ENCODE data around the gene SLC22A6.
A peak's percentile ranks its signal among the peaks of the same experiment; 100 is the strongest.

Gene SLC22A6

DNA sequence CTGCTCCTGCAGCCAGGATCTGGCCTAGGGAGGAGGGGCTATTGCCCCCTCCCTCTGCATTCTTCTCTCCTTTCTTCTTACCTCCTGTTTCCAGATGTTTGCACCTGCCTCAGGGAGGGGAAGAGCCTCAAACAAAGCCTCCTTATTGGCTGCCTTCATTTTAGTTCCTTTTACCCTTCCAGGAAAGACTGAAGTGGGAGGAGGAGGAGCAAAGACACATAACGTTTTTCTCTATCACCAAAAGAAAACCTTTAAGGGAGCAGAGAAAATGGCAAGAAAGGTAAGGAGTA lies 50.3 kb downstream of the SLC22A6 start:
- DNase-seq, result peak in 1 of 10 donors; percentile 44
- intact Hi-C loops (cut with DNase I), result no loop called here

DNA sequence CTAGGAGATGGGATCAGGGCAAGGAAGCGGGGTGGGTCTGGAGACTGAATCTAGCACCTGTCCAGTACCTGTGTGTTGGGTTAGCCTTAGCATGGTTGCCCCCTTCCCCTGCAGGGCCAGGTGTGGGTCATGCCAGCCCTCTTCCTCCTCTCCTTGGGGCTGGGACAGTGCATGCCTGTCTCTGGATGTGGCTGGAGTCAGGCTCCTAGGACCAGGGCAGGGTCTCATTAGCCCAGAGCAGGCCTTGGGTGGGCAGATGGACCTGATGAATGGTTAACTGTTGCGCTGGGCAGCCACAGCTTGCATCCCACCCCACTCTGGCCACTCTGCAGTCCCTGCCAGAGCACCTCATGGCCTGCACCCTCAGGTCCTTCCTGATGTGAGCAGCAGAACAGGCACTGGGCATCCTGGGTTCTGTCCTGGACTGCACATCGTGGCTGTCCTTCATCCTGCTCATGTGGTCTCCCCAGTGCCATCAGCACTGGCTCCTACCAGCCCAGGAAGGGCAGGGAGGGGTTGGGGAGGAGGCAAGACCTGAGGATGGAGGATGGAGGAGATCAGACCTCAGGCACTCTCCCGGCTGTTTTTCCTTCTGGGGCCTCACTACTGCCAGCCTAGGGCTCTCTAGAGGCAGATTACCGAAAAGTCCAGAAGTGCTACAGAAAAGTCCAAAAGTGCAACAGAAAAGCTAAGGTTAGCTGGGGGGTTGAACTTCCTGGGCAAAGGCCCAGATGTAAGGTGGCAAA lies 50.8 kb downstream of the SLC22A6 start:
- intact Hi-C loops (cut with DNase I), result no loop called here
- peak in 1 of 10 donors; percentile 47 for DNase-seq

DNA sequence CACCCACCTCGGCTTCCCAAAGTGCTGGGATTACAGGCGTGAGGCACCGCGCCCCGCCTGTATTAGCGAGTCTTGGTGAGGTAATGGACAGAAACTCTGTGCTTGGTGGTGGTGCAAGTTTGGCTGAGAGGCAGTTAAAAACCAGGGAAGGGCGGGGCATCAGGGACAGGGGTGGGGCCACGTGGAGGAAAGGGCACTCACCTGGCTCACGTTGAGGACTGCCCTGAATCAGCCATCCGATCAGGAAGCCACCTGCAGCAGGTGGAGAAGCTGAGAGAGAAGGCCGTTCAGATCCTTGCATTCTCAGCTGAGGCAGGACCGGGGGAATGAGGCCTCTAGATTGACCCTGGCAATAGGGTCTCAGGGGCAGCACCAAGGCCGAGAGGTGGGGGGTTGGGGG lies 51.5 kb downstream of the SLC22A6 start:
- intact Hi-C loops (cut with DNase I), result no loop called here
- peak in 1 of 10 donors; percentile 30 for DNase-seq

DNA sequence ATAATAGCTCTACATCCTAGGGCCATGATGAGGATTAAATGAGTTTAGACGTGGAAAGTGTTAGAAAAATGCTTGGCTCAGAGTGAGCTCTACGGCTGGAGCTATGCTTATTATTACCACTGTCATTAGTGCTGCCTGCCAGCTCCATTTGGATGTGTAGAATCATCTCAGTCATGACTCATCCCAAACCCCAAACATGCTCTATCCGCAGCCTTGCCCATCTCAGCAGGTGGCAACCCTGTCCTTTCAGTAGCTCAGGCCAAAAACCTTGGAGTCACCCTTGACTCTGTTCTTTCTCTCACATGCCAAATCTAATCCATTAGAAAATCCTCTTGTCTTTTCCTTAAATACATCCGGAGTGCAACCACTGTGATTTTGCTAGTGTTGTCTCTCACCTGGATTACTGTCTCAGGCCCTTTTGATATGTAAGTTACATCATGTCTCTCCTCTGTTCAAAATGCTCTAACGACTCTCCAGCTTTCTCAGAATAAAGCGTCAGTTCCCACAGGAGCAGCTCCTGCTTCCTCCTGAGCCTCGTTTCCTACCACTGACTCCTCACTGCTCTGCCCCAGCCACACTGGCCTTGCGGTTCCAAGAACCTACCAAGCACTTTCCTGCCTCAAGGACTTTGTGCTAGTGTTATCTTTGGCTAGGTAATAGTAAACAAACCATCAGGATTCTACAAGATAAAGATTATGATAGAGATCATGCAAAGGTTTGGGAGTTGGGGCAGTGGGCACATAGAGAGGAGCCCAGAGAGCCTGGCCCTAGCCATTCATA lies 53.1 kb downstream of the SLC22A6 start:
- intact Hi-C loops (cut with DNase I), result no loop called here
- DNase-seq, result peak in 1 of 10 donors; percentile 76

DNA sequence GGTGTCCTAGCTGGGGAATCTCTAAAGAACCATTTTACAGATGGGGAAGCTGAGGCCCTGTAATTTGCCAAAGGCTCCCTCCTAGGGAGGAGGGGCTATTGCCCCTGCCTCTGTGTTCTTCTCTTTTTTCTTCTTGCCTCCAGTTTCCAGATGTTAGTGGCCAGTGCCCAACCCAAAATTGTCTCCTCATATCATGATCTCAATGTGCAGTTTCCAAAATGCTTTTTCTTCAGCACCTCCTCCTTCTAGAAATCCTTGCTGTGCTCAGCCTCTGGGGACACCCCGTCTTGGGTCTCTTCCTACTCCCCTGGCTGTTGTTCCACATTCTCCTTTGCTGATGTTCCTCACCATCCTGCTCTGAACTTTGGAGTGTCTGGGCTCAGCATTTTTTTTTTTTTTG lies 54.1 kb downstream of the SLC22A6 start:
- peak in 1 of 10 donors; percentile 15 for DNase-seq
- intact Hi-C loops (cut with DNase I), result no loop called here

DNA sequence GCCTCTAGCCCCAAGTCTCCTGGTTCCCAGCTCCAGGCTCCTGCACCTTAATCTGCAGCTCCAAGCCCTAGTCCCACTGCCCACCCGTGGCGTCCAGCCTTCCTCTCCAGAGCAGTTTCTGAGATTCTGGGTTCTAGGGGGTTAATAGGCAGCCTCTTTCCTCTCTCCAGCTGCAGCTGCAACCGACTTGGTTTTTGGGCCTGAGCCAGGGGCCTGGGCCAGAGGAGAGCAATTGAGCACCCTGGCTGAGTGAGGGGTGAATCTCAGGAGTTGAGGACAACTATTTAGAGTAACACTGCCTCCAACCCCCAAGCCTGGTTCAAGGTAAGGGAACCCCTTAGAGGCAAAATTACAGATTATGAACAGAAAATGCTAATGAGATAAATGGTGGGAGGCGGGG lies 54.6 kb downstream of the SLC22A6 start:
- peak in 1 of 10 donors; percentile 80 for DNase-seq
- intact Hi-C loops (cut with DNase I), result no loop called here

DNA sequence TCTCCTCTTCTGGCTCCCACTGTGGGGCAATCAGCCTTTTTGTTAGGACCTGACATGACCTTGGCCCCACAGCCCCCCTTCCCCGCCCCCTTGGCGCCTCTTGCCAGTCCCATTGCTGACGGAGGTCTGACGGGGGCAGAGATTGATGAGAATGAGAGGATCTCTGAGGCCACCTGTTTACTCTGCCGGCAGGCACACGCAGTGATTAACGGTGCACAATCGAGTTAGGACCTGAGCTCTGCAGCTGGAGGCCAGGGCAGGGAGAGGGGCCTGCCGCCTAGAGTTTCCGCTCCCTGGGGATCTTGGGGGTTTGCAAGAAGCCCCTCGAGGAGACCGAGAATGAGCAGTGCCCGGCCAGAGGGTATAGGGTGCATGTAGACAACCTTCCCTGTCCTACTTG lies 56.8 kb downstream of the SLC22A6 start:
- intact Hi-C loops (cut with DNase I), result no loop called here
- DNase-seq, result peak in 1 of 10 donors; percentile 43

DNA sequence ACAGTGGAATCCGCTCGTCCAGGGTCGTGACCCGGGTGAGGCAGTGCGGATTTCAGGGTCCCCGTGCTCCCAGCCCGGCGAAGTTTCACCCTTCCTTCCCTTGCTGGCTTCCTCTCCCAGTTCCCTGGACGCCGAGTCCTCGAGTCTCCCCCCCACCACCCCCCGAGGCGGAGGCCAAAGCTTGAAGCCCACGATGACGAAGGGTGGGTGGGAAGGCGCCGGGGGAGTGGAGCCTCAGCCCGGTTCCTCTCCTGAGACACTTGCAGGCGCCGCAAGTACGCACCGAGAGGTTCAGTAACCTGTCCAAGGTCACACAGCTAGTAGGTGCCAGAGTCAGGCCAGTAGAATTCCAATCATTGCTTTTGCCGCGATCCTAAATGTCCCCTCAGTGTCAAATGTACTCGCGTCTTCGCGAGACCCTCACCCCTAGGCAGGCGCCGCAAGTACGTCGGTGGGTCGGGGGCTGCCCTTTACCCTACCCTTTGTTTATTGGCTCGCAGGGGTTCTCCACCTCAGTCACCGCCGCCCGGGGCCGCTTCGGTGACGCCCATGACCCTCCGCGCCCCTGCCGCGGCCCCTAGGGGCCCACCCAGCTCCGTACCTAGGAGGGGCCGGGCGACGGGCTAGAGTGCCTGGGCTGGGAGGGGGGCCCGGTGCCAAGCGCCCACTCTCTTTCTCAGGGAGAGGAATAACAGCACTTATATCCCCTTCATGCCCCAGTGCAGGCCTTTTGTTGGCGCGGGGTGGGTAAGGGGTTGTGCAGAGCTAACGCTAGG lies 57.9 kb downstream of the SLC22A6 start:
- intact Hi-C loops (cut with DNase I), result no loop called here
- DNase-seq, result peak in 1 of 10 donors; percentile 58
